Measurements from ENCODE around the gene ATXN7L1. TPM values are rescaled to one million over a fixed set of nuclear protein-coding genes. Genes with fewer than 3 reads are reported as not detected.
A peak's percentile ranks its signal among the peaks of the same experiment; 100 is the strongest.

The ATXN7L1 gene
- total RNA-seq, 1 experiment from 2014 or later: 24.3 TPM

DNA sequence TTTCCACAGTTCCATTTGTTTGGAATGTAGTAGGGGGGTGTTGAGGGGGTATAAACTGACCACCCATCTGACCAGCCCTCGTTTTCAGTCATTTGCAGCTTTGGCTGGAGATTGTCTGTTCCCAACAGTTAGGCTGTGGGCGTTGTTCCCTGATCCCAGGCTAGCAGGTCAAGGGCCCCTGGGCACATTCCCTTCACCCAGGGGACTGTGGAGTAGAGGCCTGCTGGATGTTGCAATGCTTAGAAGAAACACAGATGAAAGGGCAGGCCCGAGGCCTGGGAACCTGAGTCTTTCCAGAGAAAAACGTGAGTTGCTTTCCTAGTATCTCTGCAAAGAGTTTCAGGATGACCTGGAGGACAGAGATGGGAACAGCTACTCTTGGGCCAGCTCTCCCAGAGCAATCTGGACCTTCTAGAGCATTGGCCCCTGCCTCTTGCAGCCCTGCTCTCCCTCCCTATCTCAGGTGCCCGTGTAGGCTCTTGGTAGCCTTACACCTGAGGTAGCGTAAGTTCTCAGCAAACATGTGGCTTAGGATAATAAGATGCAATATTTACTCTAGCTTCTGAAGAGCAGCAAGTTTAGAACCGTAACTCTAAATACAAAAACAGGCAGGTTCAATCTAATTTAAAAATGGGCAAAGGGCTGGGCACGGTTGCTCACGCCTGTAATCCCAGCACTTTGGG, 195.8 kb downstream of the ATXN7L1 start:
- Histone ChIP-seq H2BK20ac (ENCODE audit: low read depth, low read length, poor library complexity, severe bottlenecking) (no peak overlapping the region), H3K79me2 (ENCODE audit: insufficient read depth, low read length) (peaks cover 3% of the 10 kb centered on the region; the same call in 1 of the 2 replicates), H4K20me1 (ENCODE audit: control insufficient read depth, insufficient read depth, insufficient read length) (no peaks in the 10 kb centered on the region), H2BK5ac (ENCODE audit: insufficient read length, low read length) (no peak overlapping the region), H3K23me2 (ENCODE audit: insufficient read length, low read depth, low read length, poor library complexity, severe bottlenecking) (no peaks in the 10 kb centered on the region), H3K9me3 (ENCODE audit: control insufficient read depth, low read depth, low read length) (no peaks in the 10 kb centered on the region), H3K4me1 (ENCODE audit: insufficient read depth, low read length) (peaks cover 14% of the 10 kb centered on the region; the same call in 1 of the 2 replicates), H3K4ac (ENCODE audit: low read depth, low read length) (no peak overlapping the region), H2AK5ac (ENCODE audit: insufficient read length, low read length) (no peak overlapping the region), H2BK120ac (ENCODE audit: low read depth, low read length, poor library complexity, severe bottlenecking) (no peak overlapping the region), H4K5ac (ENCODE audit: insufficient read length, low read depth, low read length) (no peak overlapping the region), H3K27me3 (ENCODE audit: insufficient read depth, low read length) (no peaks in the 10 kb centered on the region), H3T11ph (ENCODE audit: low read length) (no peak overlapping the region), H4K8ac (replicated peaks; ENCODE audit: insufficient read length, low read depth, low read length) (no peak overlapping the region), H3K4me2 (ENCODE audit: insufficient read depth, insufficient read length, low read length) (no peak overlapping the region), H3K18ac (ENCODE audit: insufficient read length, low read depth, low read length) (no peak overlapping the region), H3K23ac (ENCODE audit: insufficient read length, low read depth, low read length) (no peak overlapping the region), H3K56ac (ENCODE audit: insufficient read length, low read depth, low read length) (no peak overlapping the region), H3K27ac (ENCODE audit: insufficient read length, low read depth, low read length) (no peak overlapping the region), H2BK15ac (ENCODE audit: low read depth, low read length) (0 out of 2 replicates have a peak overlapping the region, but pooled peaks have one; percentile 71), H2AFZ (ENCODE audit: low read length) (no peak overlapping the region), H3K79me1 (ENCODE audit: insufficient read depth, low read depth, low read length, poor library complexity, severe bottlenecking) (peaks cover 3% of the 10 kb centered on the region), H4K91ac (ENCODE audit: insufficient read length, low read depth, low read length) (peak overlapping the region; percentile 13), H2BK12ac (ENCODE audit: insufficient read length, low read depth, low read length) (no peak overlapping the region), H3K14ac (ENCODE audit: insufficient read depth, low read length) (no peak overlapping the region; the same call in 1 of the 2 replicates), H3K9ac (ENCODE audit: extremely low read depth, insufficient read length, low read length) (no peak overlapping the region)
- Mint-ChIP-seq H3K27me3 (ENCODE audit: low read depth) (no peaks in the 10 kb centered on the region), H3K4me3 (no peak overlapping the region), H3K4me1 (peaks cover 43 to 49% of the 10 kb centered on the region in 2 experiments), H3K36me3 (ENCODE audit: insufficient read depth in 1 of 3, low read depth in 3 of 3) (peaks cover under 1 to 7% (median 3%) of the 10 kb centered on the region in 3 experiments; a peak in 3 of 7 replicates), H3K9me3 (no peaks in the 10 kb centered on the region), H3K27ac (peak overlapping the region in 1 of 3 experiments; percentile 22; a peak in 3 of 7 replicates)
- no peak for DNase-seq
- WGBS (ENCODE audit: extremely low coverage, insufficient read length, low lambda C conversion rate): no CpG with 5 or more reads among the region's 9 CpGs
- TF ChIP-seq, protein P1, sequence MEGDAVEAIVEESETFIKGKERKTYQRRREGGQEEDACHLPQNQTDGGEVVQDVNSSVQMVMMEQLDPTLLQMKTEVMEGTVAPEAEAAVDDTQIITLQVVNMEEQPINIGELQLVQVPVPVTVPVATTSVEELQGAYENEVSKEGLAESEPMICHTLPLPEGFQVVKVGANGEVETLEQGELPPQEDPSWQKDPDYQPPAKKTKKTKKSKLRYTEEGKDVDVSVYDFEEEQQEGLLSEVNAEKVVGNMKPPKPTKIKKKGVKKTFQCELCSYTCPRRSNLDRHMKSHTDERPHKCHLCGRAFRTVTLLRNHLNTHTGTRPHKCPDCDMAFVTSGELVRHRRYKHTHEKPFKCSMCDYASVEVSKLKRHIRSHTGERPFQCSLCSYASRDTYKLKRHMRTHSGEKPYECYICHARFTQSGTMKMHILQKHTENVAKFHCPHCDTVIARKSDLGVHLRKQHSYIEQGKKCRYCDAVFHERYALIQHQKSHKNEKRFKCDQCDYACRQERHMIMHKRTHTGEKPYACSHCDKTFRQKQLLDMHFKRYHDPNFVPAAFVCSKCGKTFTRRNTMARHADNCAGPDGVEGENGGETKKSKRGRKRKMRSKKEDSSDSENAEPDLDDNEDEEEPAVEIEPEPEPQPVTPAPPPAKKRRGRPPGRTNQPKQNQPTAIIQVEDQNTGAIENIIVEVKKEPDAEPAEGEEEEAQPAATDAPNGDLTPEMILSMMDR (conservative IDR thresholded peaks at IDR 0.05): no peak
